HL-60/S4 treated with retinoic acid at 250 ng/mL for 4 days and 3 days (cell line): Measurements from ENCODE around the gene SDS.
"Not testable (repeated sequence)": the region's sequence is repeated elsewhere in the genome, so short reads cannot be mapped to it uniquely, and the experiment has no call there.

Experiments used
- in situ Hi-C: fragments of 300-500 bp; cut with MboI; formaldehyde crosslinking; loops from 2 replicates; pipeline ENCODE4 v1.7.0; 2022; ENCODE audit warnings: low sequenced_read_pairs

Gene SDS

GRCh38 chr12:113358381-113359132 is 45.1 kb downstream of the SDS start, which contains the start of gene PLBD2:
PLBD2 (plus strand) TSS chr12:113358587; CDS start chr12:113358601, 14 bp downstream.
- in situ Hi-C loops: no loop called here

DNA sequence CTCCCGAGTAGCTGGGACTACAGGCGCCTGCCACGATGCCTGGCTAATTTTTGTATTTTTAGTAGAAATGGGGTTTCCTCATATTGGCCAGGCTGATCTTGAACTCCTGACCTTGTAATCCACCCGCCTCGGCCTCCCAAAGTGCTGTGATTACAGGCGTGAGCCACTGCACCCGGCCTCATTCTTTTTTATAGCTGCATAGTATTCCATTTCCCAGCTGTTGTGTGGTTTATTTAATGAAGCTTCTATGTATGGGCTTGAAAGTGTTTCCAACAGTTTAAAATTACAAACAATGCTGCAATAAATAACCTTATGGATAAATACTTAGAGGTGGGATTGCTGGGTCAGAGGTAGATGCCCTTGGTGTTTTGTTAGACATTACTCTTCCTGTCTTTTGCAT is 49.5 kb downstream of the SDS start:
- in situ Hi-C loops: not testable (repeated sequence)

GRCh38 chr12:113351089-113351488 is 52.6 kb downstream of the SDS start:
- in situ Hi-C loops: no loop called here

DNA sequence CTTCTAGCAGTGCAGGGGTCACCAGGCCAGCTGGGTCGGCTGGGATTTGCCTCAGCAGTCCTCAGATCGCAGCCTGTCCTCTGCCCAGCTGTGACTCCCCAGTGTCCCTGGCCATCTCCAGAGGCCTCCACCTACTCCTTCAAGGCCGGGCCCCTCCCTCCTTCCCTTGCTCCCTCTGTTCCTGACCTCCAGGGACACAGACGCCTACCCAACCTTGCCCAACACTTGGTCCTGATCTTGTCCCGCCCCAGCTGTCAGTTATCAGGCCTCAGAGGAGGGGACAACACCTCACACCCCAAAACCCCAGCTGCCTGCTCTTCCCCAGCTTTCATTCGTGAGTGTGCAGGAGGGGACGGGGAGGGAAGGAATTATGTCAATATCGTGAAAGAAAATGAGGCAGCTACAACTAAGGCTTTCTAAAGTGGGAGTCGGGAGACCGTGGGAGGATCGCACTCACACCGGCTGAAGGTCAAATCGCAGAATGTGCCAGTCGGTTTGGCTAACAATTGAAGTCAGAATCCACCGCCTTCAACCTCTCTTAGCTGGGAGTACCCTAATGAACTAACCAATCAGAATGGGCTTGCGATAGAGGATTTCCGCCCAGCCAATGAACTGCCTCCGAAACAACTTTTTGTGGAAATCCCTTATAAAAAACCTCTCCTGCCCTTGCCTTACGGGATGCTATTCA is 54.7 kb downstream of the SDS start:
- in situ Hi-C loops: no loop called here

DNA sequence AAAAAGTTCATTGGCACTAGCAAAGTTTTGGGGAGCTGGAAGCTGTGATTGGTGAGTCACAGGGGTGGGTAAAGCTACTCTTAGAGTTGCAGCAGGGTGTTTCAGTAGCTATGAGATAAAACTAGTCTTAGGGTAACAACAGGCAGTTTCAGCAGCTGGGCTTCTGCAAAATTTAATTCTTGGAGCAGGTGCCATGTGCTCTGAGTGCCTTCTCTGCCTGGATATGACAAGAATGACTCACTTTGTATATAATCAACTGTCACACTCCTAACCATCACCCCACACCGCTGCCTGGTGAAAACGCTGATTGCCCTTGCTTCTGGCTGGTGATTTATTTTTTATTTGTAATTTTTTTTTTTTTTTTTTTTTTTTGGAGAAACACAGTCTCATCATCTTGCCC is 55.8 kb downstream of the SDS start:
- in situ Hi-C loops: no loop called here

GRCh38 chr12:113347107-113347506 is 56.6 kb downstream of the SDS start:
- in situ Hi-C loops: no loop called here

DNA sequence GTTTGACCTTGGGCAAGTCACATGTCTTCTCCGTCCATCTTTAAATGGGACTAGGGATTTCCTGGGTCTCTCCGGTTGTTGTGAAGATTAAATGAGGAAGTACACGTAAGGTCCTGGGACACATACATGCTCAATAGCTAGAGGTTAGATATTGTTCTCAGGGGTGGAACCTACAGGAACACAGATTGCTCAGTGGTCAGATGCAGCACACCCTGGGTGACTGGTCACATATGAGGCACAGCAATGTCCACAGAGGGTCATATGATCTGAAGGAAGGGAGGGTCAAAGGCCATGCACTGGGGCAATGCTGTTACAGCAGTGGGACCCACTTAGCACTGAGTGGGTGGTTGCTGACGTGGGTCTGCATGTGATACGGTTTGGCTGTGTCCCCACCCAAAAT is 57.3 kb downstream of the SDS start:
- in situ Hi-C loops: no loop called here

DNA sequence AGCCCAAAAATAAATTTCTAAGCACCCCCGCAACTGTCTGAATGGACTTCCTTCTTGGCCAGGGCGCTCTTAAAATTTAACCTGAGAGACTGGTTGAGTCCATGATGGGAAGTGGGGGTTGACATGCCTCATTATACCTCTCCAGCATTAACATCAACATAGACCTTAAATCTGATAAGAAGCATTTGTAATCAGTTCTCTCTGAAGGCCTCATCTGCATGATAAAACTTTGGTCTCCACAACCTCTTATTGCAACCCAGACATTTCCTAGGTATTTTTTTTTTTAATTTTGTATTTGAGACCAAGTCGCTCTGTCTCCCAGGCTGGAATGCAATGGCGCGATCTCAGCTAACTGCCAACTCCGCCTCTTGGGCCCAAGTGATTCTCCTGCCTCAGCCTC is 58.4 kb downstream of the SDS start:
- in situ Hi-C loops: no loop called here
